Fibroblast of villous mesenchyme (primary cell): ENCODE measurements around the gene GAL. TPM values are rescaled to one million over a fixed set of nuclear protein-coding genes. Genes with fewer than 3 reads are reported as not detected.

Experiments
- DNase-seq: peaks from one replicate; pipeline ENCODE4 v3.0.0-alpha.2; 2010; ENCODE audit warnings: low read depth
- H3K4me3 ChIP-seq: 2 replicates; pipeline ENCODE4 v1.5.1; 2011; ENCODE audit warnings: low read depth, mild to moderate bottlenecking, low read length
- total RNA-seq: library from RNA; depleted of rRNA; stranded (reverse); fragments of >200 nt; gene quantifications from 2 replicates; pipeline ENCODE4 v1.2.3, GENCODE V29; 2012
- TF ChIP-seq, protein P1 (sequence below): IDR thresholded peaks from 2 replicates; pipeline ENCODE4 v1.5.1; 2012; ENCODE audit warnings: low read depth, mild to moderate bottlenecking, low read length; ENCODE audit not compliant: insufficient read depth

The GAL gene
- total RNA-seq, 1 donor: not detected

- TF ChIP-seq, protein P1, sequence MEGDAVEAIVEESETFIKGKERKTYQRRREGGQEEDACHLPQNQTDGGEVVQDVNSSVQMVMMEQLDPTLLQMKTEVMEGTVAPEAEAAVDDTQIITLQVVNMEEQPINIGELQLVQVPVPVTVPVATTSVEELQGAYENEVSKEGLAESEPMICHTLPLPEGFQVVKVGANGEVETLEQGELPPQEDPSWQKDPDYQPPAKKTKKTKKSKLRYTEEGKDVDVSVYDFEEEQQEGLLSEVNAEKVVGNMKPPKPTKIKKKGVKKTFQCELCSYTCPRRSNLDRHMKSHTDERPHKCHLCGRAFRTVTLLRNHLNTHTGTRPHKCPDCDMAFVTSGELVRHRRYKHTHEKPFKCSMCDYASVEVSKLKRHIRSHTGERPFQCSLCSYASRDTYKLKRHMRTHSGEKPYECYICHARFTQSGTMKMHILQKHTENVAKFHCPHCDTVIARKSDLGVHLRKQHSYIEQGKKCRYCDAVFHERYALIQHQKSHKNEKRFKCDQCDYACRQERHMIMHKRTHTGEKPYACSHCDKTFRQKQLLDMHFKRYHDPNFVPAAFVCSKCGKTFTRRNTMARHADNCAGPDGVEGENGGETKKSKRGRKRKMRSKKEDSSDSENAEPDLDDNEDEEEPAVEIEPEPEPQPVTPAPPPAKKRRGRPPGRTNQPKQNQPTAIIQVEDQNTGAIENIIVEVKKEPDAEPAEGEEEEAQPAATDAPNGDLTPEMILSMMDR: no peak
- H3K4me3 ChIP-seq: no peak overlapping the region
Measured at GRCh38 chr11:68660066-68660810, 24.1 kb upstream of the GAL start.

DNA sequence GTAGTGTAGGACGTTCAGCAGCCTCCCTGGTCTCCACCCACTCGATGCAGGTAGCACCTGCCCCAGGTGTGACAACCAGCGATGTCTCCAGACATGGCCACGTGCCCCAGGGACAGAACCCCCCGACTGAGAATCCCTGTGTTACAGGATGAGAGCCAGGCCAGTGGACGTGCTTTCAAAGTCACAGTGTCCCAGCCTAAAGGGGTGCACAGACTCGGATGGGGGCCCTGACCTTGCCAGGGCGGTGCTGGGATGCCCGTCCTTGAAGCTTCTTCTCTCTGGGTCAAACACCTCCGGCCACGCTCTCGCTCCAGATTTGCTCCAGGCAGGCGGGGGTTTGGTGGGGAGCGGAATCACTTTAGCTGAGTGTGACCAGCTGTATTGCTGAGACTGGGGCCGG, 23.3 kb upstream of the GAL start:
- no peak for DNase-seq
- TF ChIP-seq, protein P1: no peak
- H3K4me3 ChIP-seq: no peak overlapping the region

More at GRCh38 chr11:68660066-68660810, 24.1 kb upstream of the GAL start:
- DNase-seq: no peak

GRCh38 chr11:68661697-68662603, 22.4 kb upstream of the GAL start:
- TF ChIP-seq, protein P1: no peak
- peak; percentile 26 for DNase-seq
- H3K4me3 ChIP-seq: no peak overlapping the region

DNA sequence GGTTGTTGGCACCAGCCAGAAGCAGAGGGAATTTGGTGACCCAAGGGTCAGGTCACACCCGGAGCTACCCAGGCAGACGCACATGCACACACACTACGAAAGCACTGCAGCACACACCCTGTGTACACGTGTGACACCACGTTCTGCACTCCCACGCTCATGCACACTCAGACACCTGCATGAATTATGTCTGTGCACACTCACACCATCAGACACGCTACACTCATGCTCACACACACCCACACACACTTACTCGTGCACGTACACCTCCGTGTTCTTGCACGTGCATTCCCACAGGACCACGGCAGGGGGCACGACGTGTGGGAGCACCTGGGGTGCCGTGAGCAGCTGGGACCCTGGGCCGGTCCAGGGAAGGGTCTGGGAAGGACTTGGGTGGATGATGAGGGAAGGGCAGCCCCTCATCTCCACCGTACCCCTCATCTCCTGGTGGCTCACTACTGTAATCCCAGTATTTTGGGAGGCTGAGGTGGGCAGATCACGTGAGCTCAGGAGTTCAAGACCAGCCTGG, 20.8 kb upstream of the GAL start:
- TF ChIP-seq, protein P1: no peak
- no peak for DNase-seq
- no peak overlapping the region for H3K4me3 ChIP-seq

- TF ChIP-seq, protein P1: no peak
- DNase-seq: no peak
- H3K4me3 ChIP-seq: no peak overlapping the region
Measured at GRCh38 chr11:68664141-68664540, 20.2 kb upstream of the GAL start.

GRCh38 chr11:68664906-68665305, 19.4 kb upstream of the GAL start:
- no peak overlapping the region for H3K4me3 ChIP-seq
- TF ChIP-seq, protein P1: no peak
- DNase-seq: no peak
